Activated naive CD4-positive, alpha-beta T cell treated with anti-CD3 and anti-CD28 coated beads, Interleukin-2, amount 50 U/mL, for 24 hours (primary cell): ENCODE data around the gene KIAA1191.

Experiments used
- H3K27ac Mint-ChIP-seq: one replicate; pipeline ENCODE4 v1.8.0; 2021; ENCODE audit warnings: mild to moderate bottlenecking, mixed read lengths
- H3K27me3 Mint-ChIP-seq: one replicate; pipeline ENCODE4 v1.8.0; 2021; ENCODE audit warnings: mixed read lengths
- H3K36me3 Mint-ChIP-seq: one replicate; pipeline ENCODE4 v1.8.0; 2021; ENCODE audit warnings: mixed read lengths
- H3K4me1 Mint-ChIP-seq: one replicate; pipeline ENCODE4 v1.8.0; 2021; ENCODE audit warnings: mixed read lengths
- H3K4me3 Mint-ChIP-seq: one replicate; pipeline ENCODE4 v1.8.0; 2021; ENCODE audit warnings: mild to moderate bottlenecking, mixed read lengths
- H3K9me3 Mint-ChIP-seq: one replicate; pipeline ENCODE4 v1.8.0; 2021; ENCODE audit warnings: mixed read lengths

The KIAA1191 gene

GRCh38 chr5:176382721-176383120, 21.2 kb upstream of the KIAA1191 start:
- H3K4me3 Mint-ChIP-seq: no peak overlapping the region
- no peaks in the 10 kb centered on the region for H3K9me3 Mint-ChIP-seq
- peaks cover 26% of the 10 kb centered on the region for H3K36me3 Mint-ChIP-seq
- no peak overlapping the region for H3K27ac Mint-ChIP-seq
- H3K4me1 Mint-ChIP-seq: peaks cover 33% of the 10 kb centered on the region
- H3K27me3 Mint-ChIP-seq: no peaks in the 10 kb centered on the region

GRCh38 chr5:176381979-176382378, 20.4 kb upstream of the KIAA1191 start:
- H3K9me3 Mint-ChIP-seq: no peaks in the 10 kb centered on the region

GRCh38 chr5:176381423-176381822, 19.9 kb upstream of the KIAA1191 start:
- Mint-ChIP-seq H3K9me3 (no peaks in the 10 kb centered on the region), H3K27me3 (no peaks in the 10 kb centered on the region), H3K4me3 (no peak overlapping the region), H3K27ac (no peak overlapping the region), H3K36me3 (peaks cover 13% of the 10 kb centered on the region), H3K4me1 (peaks cover 23% of the 10 kb centered on the region)

More at GRCh38 chr5:176381979-176382378, 20.4 kb upstream of the KIAA1191 start:
- Mint-ChIP-seq H3K27me3 (no peaks in the 10 kb centered on the region), H3K36me3 (peaks cover 18% of the 10 kb centered on the region), H3K4me1 (peaks cover 28% of the 10 kb centered on the region), H3K27ac (no peak overlapping the region), H3K4me3 (no peak overlapping the region)

GRCh38 chr5:176379881-176380280, 18.3 kb upstream of the KIAA1191 start:
- peaks cover 9% of the 10 kb centered on the region for H3K4me1 Mint-ChIP-seq
- H3K4me3 Mint-ChIP-seq: no peak overlapping the region
- H3K27me3 Mint-ChIP-seq: no peaks in the 10 kb centered on the region
- peaks cover 4% of the 10 kb centered on the region for H3K36me3 Mint-ChIP-seq
- no peak overlapping the region for H3K27ac Mint-ChIP-seq
- H3K9me3 Mint-ChIP-seq: no peaks in the 10 kb centered on the region

DNA sequence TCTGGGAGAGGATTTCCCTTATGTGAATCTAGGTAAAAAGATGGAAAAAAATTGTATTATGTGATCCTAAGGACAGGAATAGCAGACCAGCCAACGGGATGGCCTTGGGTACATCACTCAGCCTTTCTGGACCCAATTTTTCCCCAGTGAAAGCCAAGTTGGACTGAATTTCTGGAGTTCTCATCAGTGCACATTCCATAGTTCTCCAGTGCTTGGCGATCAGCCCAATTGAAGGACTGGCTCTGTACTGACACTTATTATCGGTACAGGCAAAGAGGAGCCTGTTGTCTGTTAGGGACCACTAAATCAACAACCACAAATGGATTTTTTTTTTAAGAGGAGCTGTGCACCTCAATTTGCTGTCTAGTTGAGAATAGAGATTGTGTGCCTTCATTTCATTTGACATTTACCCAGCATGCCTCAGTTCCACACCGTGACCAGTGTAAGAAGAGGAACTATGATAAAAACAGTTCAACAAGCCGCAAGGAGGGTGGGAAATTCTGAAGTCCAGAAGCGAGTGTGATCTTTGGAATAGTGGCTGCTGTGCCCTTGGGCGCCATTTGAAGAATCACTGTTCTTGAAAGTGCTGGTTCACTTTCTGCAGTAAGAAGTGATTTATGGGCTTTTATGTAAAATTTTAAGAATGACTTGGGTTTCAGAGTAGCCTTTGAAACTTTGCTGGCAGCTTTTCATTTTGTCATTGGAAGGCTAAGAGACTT, 11.7 kb upstream of the KIAA1191 start:
- no peaks in the 10 kb centered on the region for H3K9me3 Mint-ChIP-seq
- no peak overlapping the region for H3K4me3 Mint-ChIP-seq
- H3K27me3 Mint-ChIP-seq: no peaks in the 10 kb centered on the region
- peaks cover 1% of the 10 kb centered on the region for H3K36me3 Mint-ChIP-seq
- H3K4me1 Mint-ChIP-seq: no peaks in the 10 kb centered on the region
- no peak overlapping the region for H3K27ac Mint-ChIP-seq

DNA sequence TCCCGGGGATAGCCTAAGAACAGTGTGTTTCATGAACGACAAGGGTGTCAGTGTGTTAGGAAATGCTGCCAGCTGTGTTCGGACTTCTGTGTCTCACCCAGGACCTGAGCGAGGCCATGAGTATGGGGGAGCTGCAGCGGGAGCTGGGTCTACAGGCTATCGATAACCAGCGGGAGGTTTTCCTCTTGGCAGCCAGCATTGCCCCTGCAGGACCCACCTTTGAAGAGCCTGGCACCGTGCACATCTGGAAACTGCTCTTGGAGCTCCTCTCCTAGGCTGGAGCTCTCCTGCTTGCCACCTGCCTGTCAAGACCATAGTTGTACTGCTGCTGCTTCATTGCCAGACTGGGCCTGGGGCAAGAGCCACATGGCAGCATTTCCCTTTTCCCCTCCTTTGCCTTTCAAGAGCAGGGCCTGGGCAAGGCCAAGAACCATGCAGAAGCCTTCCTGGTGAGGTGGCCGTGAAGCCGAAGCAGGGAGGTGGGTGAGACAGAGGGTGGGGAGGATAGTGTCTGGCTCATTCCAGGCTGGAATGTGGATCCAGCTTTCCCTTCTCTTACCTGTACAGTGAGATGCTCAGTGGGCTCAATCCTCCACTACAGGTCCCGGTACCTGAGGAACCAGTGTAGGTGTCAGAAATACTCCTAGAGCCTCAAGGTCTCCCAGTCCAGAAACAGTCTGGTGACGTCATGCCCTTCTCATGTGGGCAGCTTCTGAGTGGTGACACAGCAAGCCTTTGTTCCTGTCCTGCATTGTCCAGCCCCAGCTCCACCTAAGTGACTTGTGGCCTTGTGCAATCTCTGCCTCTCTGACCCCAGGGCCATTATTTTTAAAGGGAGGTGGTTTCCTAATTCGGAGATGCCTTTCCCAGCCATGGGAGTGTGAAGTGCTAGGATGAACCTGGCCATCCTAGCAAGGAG, 10.3 kb upstream of the KIAA1191 start:
- Mint-ChIP-seq H3K9me3 (no peaks in the 10 kb centered on the region), H3K27me3 (no peaks in the 10 kb centered on the region), H3K4me1 (peaks cover 7% of the 10 kb centered on the region), H3K36me3 (peaks cover 9% of the 10 kb centered on the region), H3K4me3 (no peak overlapping the region), H3K27ac (no peak overlapping the region)

DNA sequence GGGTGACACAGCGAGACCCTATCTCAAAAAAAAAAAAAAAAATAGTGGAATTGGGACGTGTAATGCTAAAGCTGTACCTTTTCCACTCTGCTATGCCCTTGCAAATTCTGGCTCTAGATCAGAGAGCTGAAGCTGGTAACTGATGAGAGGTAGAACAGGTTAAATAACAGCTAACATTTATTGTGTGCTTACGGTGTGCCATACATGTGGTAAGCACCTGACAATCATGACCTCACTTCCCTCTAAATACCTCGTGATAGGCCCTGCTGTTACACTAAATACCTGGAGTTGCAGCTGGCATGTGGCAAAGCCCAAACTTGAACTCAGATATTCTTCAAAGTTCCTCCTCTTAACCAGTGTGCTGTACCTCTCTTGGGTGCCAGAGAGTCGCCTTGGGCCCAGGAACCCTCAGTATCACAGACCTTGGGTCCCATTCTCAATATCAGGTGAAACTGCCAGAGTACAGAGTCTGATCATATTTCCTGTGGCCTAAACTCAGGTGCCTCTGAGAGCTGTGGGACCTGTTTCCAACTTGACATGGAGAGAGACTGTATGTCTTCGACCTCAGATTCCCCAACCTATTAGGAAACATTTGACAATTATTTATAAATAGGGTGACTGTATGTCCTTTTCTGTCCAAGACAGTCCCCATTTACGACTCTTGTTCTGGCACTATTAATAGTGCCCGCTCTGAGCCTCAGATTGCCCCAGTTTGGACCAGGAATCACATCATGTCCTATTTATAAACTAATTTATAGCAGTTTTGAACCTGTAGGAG, 8.6 kb upstream of the KIAA1191 start:
- Mint-ChIP-seq H3K4me1 (peaks cover 11% of the 10 kb centered on the region), H3K9me3 (no peaks in the 10 kb centered on the region), H3K36me3 (peaks cover 9% of the 10 kb centered on the region), H3K27me3 (no peaks in the 10 kb centered on the region), H3K4me3 (no peak overlapping the region), H3K27ac (no peak overlapping the region)

- Mint-ChIP-seq H3K36me3 (peaks cover 9% of the 10 kb centered on the region), H3K27ac (no peak overlapping the region)
Measured at GRCh38 chr5:176368726-176369125, 7.2 kb upstream of the KIAA1191 start.

DNA sequence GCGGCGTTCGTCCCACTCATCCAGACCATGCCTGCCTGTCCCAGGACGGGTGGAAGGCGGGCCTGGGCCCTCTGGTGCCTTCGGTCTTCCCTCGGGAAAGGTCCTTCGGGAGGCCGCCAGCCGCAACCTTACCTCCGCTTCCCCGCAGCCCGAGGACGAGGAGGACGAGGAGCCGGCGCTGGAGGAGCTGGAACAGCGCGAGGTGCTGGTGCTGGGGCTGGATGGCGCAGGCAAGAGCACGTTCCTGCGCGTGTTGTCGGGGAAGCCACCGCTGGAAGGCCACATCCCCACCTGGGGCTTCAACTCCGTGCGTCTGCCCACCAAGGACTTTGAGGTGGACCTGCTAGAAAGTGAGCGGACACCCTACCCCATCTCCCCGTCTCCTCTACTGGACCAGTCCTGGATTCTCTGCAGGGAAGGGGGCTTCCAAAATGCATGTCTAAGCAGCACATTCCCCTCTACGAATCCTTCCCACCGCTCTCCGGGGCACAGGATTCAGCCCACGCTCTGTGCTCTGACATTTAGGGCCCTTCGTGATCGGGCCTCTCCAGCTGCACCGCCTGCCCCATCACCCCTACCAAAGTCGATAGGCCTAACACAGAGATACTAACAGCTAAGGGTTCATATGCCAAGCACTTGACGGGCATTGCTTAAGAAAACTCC, 4.8 kb upstream of the KIAA1191 start:
- Mint-ChIP-seq H3K9me3 (no peaks in the 10 kb centered on the region), H3K4me3 (peak overlapping the region; percentile 84), H3K36me3 (peaks cover 9% of the 10 kb centered on the region), H3K27me3 (no peaks in the 10 kb centered on the region), H3K27ac (peak overlapping the region; percentile 79), H3K4me1 (peaks cover 25% of the 10 kb centered on the region)

More at GRCh38 chr5:176368726-176369125, 7.2 kb upstream of the KIAA1191 start:
- H3K4me3 Mint-ChIP-seq: no peak overlapping the region
- H3K4me1 Mint-ChIP-seq: peaks cover 11% of the 10 kb centered on the region
- H3K27me3 Mint-ChIP-seq: no peaks in the 10 kb centered on the region
- no peaks in the 10 kb centered on the region for H3K9me3 Mint-ChIP-seq

DNA sequence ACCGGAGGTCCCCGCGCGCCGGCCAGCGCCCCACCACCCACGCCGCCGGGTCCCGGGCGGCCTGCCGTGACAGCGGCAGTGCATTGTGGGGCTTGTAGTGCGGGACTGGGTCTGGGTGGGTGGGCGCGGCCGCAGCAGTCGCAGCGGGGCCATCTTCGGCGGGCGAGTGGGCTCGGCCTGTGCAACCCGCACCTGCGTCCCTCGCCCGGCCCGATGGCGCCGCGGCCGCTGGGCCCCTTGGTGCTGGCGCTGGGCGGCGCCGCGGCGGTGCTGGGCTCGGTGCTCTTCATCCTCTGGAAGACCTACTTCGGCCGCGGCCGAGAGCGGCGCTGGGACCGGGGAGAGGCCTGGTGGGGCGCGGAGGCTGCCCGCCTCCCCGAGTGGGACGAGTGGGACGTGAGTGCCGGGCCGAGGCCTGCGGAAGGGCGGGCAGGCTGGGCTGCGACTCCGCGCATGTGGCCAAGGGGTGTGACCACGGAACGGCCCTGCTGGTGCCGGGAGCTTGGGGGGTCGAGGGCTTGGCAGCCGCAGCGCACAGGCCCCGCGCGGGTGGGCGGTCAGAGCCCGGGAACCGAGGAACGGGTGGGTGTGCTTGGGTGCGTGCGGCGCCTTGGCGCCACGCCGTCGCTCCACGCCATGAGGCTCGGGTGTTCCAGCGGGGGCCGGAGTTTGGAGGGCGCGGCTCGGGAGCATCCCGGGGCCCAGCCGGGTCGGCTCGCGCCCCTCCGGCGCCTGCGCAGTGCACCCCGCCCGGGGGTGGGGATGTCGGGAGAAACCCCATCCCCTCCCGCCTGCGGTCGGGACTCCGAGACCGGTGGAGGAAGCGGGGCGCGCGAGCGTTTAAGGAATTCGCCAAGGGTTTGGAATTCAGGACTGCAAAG, 4.0 kb upstream of the KIAA1191 start, which contains the start of gene ARL10:
TSS of gene ARL10 (plus strand) at position 137 of the 881 bp plus-strand sequence. CDS start at position 214, 77 bp downstream.
- Mint-ChIP-seq H3K9me3 (no peaks in the 10 kb centered on the region), H3K36me3 (peaks cover 9% of the 10 kb centered on the region), H3K27me3 (no peaks in the 10 kb centered on the region), H3K27ac (peak within 1 kb of the TSS; percentile 35), H3K4me1 (peaks cover 25% of the 10 kb centered on the region), H3K4me3 (peak within 1 kb of the TSS; percentile 77)

DNA sequence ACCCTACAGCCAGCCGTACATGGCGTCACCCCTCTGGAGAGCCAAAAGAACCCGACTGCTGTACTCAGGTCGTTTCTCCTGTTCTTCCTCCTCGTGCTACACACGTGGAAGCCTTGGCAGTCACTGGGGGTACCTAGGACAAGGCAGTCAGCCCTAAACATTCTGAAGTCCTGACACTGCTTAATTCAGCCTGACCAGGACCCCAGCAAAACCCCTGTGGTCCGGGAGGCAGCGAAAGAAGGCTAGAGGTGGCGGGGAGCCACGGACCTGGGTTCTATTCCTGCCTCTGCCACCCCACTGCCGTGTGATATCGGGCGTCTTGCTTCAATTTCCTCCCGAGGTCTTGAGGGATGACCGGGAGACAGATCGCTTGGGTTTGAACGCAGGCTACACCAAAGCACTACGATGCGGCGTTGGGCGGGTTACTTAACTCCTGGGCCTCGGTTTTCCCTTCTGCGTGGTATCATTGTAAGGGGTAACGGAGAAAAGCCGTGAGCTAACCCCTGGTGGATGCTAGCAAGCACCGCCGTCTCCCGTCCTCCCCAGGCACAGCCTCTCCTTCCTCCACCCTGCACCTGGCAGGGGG, 3.3 kb upstream of the KIAA1191 start:
- Mint-ChIP-seq H3K27me3 (no peaks in the 10 kb centered on the region), H3K36me3 (peaks cover 9% of the 10 kb centered on the region), H3K4me1 (peaks cover 27% of the 10 kb centered on the region), H3K4me3 (peak overlapping the region; percentile 77), H3K9me3 (no peaks in the 10 kb centered on the region), H3K27ac (peak overlapping the region; percentile 35)

GRCh38 chr5:176362233-176362490, 598 bp upstream of the KIAA1191 start:
- H3K36me3 Mint-ChIP-seq: peaks cover 6% of the 10 kb centered on the region
- H3K9me3 Mint-ChIP-seq: no peaks in the 10 kb centered on the region
- peaks cover 40% of the 10 kb centered on the region for H3K4me1 Mint-ChIP-seq
- no peak overlapping the region for H3K27ac Mint-ChIP-seq
- no peaks in the 10 kb centered on the region for H3K27me3 Mint-ChIP-seq
- H3K4me3 Mint-ChIP-seq: peak overlapping the region; percentile 98

- peak overlapping the region; percentile 83 for H3K27ac Mint-ChIP-seq
- no peaks in the 10 kb centered on the region for H3K9me3 Mint-ChIP-seq
- H3K4me3 Mint-ChIP-seq: peak overlapping the region; percentile 98
- no peaks in the 10 kb centered on the region for H3K27me3 Mint-ChIP-seq
- peaks cover 6% of the 10 kb centered on the region for H3K36me3 Mint-ChIP-seq
- peaks cover 41% of the 10 kb centered on the region for H3K4me1 Mint-ChIP-seq
Measured at GRCh38 chr5:176360894-176361436, 599 bp downstream of the KIAA1191 start.

DNA sequence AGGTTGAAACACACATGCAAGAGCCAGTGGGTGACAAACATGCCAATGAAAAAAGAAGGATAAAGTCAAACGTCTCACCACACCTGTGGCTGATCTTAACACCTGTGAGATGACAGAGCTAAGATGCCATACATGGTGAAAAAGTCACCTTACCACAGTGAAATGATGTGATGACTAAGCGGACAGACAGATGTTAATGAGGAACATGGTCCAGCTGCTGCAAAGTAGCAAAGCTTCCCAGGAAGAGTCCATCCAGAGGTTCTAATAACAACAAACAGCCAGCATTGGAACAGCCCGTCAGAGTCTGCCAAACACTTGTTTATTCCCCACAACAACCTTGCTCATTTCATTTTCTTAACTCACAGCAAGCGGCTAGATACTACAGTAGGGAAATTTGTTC, 1.9 kb downstream of the KIAA1191 start:
- H3K27ac Mint-ChIP-seq: peak overlapping the region; percentile 79
- no peaks in the 10 kb centered on the region for H3K9me3 Mint-ChIP-seq
- no peaks in the 10 kb centered on the region for H3K27me3 Mint-ChIP-seq
- H3K4me1 Mint-ChIP-seq: peaks cover 46% of the 10 kb centered on the region
- peaks cover 9% of the 10 kb centered on the region for H3K36me3 Mint-ChIP-seq
- H3K4me3 Mint-ChIP-seq: peak overlapping the region; percentile 85
